Keratinocyte (primary cell): Measurements from ENCODE around the gene FGB. TPM values are rescaled to one million over a fixed set of nuclear protein-coding genes. Genes with fewer than 3 reads are reported as not detected.

ENCODE experiments used
- DNase-seq: peaks from one replicate; pipeline ENCODE4 v3.0.0-alpha.2; 2011; ENCODE audit warnings: low read depth, missing footprints, low spot score
- FAIRE-seq: peaks from 2 replicates; lab custom pipeline; 2011; peaks lifted over from hg19 to GRCh38; lab: Jason Lieb, UNC
- H2AFZ ChIP-seq: 2 replicates; pipeline ENCODE4 v1.6.0; 2012; ENCODE audit warnings: low read length, control low read depth, inconsistent platforms; ENCODE audit not compliant: control insufficient read depth
- H3K27ac ChIP-seq: 2 replicates; pipeline ENCODE4 v1.5.1; 2011; ENCODE audit warnings: low read length; ENCODE audit not compliant: control insufficient read depth, insufficient read depth
- H3K27me3 ChIP-seq: 3 replicates; pipeline ENCODE4 v1.6.0; 2011; ENCODE audit warnings: low read length; ENCODE audit not compliant: control insufficient read depth, insufficient read depth; ENCODE audit errors: extremely low read depth
- H3K36me3 ChIP-seq, 2 experiments: 2 replicates in 1 of 2; 3 replicates in 1 of 2; pipeline ENCODE4 v1.5.1; 2011; ENCODE audit warnings: low read length in 2 of 2, mild to moderate bottlenecking in 1 of 2; ENCODE audit not compliant: control insufficient read depth in 2 of 2, insufficient read depth in 2 of 2; ENCODE audit errors: extremely low read depth in 1 of 2
- H3K4me1 ChIP-seq: 3 replicates; pipeline ENCODE4 v1.5.1; 2011; ENCODE audit warnings: low read length; ENCODE audit not compliant: control insufficient read depth, insufficient read depth; ENCODE audit errors: extremely low read depth
- H3K4me2 ChIP-seq: 3 replicates; pipeline ENCODE4 v1.6.0; 2011; ENCODE audit warnings: low read depth, low read length; ENCODE audit not compliant: control insufficient read depth, insufficient read depth; ENCODE audit errors: extremely low read depth
- H3K4me3 ChIP-seq, 3 experiments: fragments of 200-600 bp in 1 of 3; sonication (generic) in 1 of 3; 2 replicates in 2 of 3; 3 replicates in 1 of 3; pipeline ENCODE4 v1.5.1; 2011 to 2016; ENCODE audit warnings: low read length in 3 of 3, mild to moderate bottlenecking in 3 of 3, control low read depth in 2 of 3, inconsistent platforms in 1 of 3, low read depth in 1 of 3, mixed read lengths in 1 of 3, mixed run types in 1 of 3, moderate library complexity in 1 of 3; ENCODE audit not compliant: control insufficient read depth in 2 of 3, insufficient read depth in 2 of 3; ENCODE audit errors: extremely low read depth in 1 of 3
- H3K79me2 ChIP-seq: 2 replicates; pipeline ENCODE4 v1.6.0; 2012; ENCODE audit warnings: low read length; ENCODE audit not compliant: control insufficient read depth, insufficient read depth
- H3K9ac ChIP-seq: 3 replicates; pipeline ENCODE4 v1.6.0; 2011; ENCODE audit warnings: low read length; ENCODE audit not compliant: control insufficient read depth, insufficient read depth; ENCODE audit errors: extremely low read depth
- H3K9me1 ChIP-seq: 3 replicates; pipeline ENCODE4 v1.6.0; 2011; ENCODE audit warnings: low read length; ENCODE audit not compliant: control insufficient read depth, insufficient read depth; ENCODE audit errors: extremely low read depth
- H3K9me3 ChIP-seq: 2 replicates; pipeline ENCODE4 v1.5.1; 2012; ENCODE audit warnings: low read depth, low read length; ENCODE audit not compliant: control insufficient read depth
- H4K20me1 ChIP-seq: 3 replicates; pipeline ENCODE4 v1.6.0; 2011; ENCODE audit warnings: low read length; ENCODE audit not compliant: control insufficient read depth, insufficient read depth; ENCODE audit errors: extremely low read depth
- EZH2 ChIP-seq: IDR thresholded peaks from one replicate; pipeline ENCODE4 v1.6.1; 2012; ENCODE audit warnings: inconsistent platforms, mild to moderate bottlenecking, low read length, moderate library complexity
- dilution Hi-C: fragments of 300-500 bp; cut with MboI; formaldehyde crosslinking; loops from one replicate; pipeline ENCODE4 v1.7.0; 2020; ENCODE audit warnings: low sequenced_read_pairs; ENCODE audit not compliant: extremely low pct_ligation_motif_present
- polyA plus RNA-seq, 5 experiments: library from polyadenylated mRNA; depleted of rRNA in 3 of 5; stranded (reverse) in 3 of 5; stranded (forward) in 1 of 5; unstranded in 1 of 5; fragments of >200 nt; gene quantifications; 1 replicate in 1 of 5; 2 replicates in 3 of 5; 3 replicates in 1 of 5; pipeline versions ENCODE4 v1.2.1 to v1.2.3, GENCODE V29; 2011 to 2012; ENCODE audit warnings: missing spikeins in 2 of 5, low read depth in 1 of 5, low replicate concordance in 1 of 5
- TF ChIP-seq, protein P1 (sequence below), 3 experiments: IDR thresholded peaks in 1 of 3; conservative IDR thresholded peaks in 1 of 3; optimal IDR thresholded peaks in 1 of 3; 2 replicates in 2 of 3; 3 replicates in 1 of 3; pipeline versions ENCODE3 to v1.5.1; 2011; ENCODE audit warnings: low read length in 3 of 3, mild to moderate bottlenecking in 3 of 3, moderate library complexity in 2 of 3, control low read depth in 1 of 3, inconsistent platforms in 1 of 3; ENCODE audit not compliant: insufficient read depth in 2 of 3; ENCODE audit errors: extremely low read depth in 1 of 3

Gene FGB
- polyA plus RNA-seq, 1 donor (not counting 4 experiments of a cell fraction or from before 2014, with no cell fraction given) = not detected

- TF ChIP-seq, protein P1, sequence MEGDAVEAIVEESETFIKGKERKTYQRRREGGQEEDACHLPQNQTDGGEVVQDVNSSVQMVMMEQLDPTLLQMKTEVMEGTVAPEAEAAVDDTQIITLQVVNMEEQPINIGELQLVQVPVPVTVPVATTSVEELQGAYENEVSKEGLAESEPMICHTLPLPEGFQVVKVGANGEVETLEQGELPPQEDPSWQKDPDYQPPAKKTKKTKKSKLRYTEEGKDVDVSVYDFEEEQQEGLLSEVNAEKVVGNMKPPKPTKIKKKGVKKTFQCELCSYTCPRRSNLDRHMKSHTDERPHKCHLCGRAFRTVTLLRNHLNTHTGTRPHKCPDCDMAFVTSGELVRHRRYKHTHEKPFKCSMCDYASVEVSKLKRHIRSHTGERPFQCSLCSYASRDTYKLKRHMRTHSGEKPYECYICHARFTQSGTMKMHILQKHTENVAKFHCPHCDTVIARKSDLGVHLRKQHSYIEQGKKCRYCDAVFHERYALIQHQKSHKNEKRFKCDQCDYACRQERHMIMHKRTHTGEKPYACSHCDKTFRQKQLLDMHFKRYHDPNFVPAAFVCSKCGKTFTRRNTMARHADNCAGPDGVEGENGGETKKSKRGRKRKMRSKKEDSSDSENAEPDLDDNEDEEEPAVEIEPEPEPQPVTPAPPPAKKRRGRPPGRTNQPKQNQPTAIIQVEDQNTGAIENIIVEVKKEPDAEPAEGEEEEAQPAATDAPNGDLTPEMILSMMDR (optimal IDR thresholded peaks at IDR 0.05 in 1 of 3, IDR thresholded peaks at IDR 0.05 in 1 of 3, conservative IDR thresholded peaks at IDR 0.05 in 1 of 3; ENCODE audit: extremely low read depth in 1 of 3, insufficient read depth in 2 of 3, low read length in 3 of 3) = no peak
- TF ChIP-seq EZH2 = no peak
- Histone ChIP-seq H3K79me2 (no peaks in the 10 kb centered on the region), H3K9ac (no peak overlapping the region), H2AFZ (no peak overlapping the region), H3K4me3 (no peak overlapping the region), H3K9me3 (no peaks in the 10 kb centered on the region), H3K27ac (no peak overlapping the region), H3K4me1 (peaks cover 3% of the 10 kb centered on the region), H3K4me2 (no peak overlapping the region), H4K20me1 (no peaks in the 10 kb centered on the region), H3K36me3 (no peaks in the 10 kb centered on the region), H3K27me3 (no peaks in the 10 kb centered on the region), H3K9me1 (no peaks in the 10 kb centered on the region)
- no peak for FAIRE-seq
- DNase-seq = no peak
- dilution Hi-C loops = no loop called here
Observed at GRCh38 chr4:154582723-154583122, 19.9 kb downstream of the FGB start.

- Histone ChIP-seq H3K27me3 (no peaks in the 10 kb centered on the region), H3K4me3 (no peak overlapping the region), H2AFZ (no peak overlapping the region), H3K79me2 (no peaks in the 10 kb centered on the region), H4K20me1 (no peaks in the 10 kb centered on the region), H3K9ac (no peak overlapping the region), H3K36me3 (no peaks in the 10 kb centered on the region), H3K4me2 (no peak overlapping the region), H3K9me1 (no peaks in the 10 kb centered on the region), H3K4me1 (peaks cover under 1% of the 10 kb centered on the region), H3K9me3 (no peaks in the 10 kb centered on the region), H3K27ac (no peak overlapping the region)
- TF ChIP-seq EZH2 = no peak
- TF ChIP-seq, protein P1 (optimal IDR thresholded peaks at IDR 0.05 in 1 of 3, IDR thresholded peaks at IDR 0.05 in 1 of 3, conservative IDR thresholded peaks at IDR 0.05 in 1 of 3; ENCODE audit: extremely low read depth in 1 of 3, insufficient read depth in 2 of 3, low read length in 3 of 3) = no peak
- DNase-seq (no peak), FAIRE-seq (no peak)
- dilution Hi-C loops = no loop called here
Observed at GRCh38 chr4:154583230-154583629, 20.4 kb downstream of the FGB start.
